Hepatic stellate cell (primary cell): ENCODE measurements around the gene SNX5.

Source experiments
- DNase-seq: peaks from one replicate; pipeline ENCODE4 v3.0.0; 2011; ENCODE audit warnings: low spot score

Gene SNX5

DNA sequence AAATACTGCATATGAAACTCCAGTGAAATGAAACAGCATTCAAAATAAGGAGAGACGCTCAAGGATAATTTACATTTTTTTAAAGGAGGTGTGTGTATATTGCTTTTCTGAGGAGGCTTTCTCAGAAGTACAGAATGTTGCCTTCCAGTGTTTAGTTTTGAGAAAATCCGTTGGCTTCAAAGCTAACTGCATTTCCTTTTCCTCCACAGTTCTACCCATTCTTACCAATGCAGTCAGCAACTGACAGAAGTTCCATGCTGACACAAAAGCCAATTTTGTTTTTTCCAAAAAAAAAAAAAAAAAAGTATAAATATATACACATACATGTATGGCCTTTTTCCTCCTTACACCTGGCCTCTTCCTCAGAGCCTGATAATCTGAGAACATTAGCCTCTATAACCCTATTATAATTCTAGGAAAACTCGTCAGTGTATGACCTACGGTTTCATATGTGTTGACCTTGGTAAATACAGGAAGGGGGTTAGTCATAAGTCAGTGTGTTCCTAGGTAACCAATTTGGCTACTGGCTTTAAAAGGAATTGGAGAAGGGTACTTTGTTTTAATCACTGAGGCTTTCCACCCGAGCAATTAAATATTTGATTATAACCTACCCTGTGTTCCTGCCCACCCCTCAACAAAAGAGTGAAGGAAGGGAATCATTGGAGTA lies 24.4 kb upstream of the SNX5 start:
- DNase-seq, result no peak

DNA sequence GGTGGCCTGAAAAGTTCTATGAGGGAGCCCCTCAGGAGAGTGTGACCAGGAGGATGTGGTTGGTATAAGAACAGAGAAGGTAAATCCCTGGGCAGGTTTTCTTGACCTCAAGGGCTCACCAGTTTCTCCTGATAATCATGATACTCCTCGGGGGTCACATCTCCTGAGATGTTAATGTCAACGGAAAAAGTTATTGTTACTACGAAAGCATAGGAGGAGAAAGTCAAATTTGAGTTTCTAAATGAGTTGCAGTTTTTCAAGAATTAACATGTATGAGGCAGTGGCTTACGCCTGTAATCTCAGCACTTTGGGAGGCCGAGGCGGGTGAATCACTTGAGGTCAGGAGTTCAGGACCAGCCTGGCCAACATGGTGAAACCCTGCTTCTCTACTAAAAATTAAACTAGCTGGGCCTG lies 23.6 kb upstream of the SNX5 start:
- DNase-seq, result no peak

DNA sequence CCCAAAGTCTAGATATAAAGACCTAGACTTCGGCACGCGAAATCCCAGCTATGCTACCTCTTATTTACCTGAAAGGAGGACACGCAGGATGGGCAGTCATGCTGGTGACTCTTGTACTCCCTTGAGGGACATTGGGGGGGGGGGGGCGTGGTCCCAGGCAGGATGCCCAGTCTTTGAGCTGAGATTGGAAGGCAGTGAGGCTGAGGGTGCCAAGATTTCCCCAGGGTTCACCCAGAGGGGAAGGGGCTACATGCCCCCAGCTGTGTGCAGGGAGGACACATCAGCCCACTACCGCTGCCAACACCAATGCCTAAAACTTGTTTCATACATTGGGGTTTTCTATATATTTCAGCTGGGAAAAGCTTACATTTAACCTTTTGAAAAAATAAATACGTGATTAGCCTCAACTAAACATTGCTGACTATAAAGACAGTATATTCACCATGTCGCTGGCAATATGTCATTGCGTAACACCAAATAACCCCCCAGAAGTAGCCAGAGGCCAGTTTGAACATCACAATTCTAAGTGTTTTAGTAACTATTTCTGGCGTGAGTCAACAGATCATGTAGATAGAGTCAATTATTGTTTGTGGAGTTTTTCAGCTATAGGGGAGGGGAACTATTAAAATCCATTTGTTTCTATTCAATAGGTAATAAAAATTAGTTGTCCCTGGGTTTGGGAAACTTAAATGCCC lies 21.8 kb upstream of the SNX5 start:
- DNase-seq, result no peak

DNA sequence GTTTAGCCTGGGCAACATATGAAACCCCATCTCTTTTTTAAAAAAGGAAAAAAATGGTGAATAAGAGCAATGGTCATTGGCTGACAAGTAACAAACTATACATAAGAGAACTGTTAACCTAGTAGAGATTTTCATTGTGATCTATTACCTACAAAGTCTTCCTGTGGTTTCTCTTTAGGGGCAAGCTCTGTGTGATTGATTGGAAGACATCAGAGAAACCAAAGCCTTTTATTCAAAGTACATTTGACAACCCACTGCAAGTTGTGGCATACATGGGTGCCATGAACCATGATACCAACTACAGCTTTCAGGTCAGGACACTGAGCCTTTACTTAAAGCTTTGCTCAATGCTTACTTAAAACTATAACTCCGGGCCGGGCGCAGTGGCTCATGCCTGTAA lies 19.4 kb upstream of the SNX5 start:
- no peak for DNase-seq

DNA sequence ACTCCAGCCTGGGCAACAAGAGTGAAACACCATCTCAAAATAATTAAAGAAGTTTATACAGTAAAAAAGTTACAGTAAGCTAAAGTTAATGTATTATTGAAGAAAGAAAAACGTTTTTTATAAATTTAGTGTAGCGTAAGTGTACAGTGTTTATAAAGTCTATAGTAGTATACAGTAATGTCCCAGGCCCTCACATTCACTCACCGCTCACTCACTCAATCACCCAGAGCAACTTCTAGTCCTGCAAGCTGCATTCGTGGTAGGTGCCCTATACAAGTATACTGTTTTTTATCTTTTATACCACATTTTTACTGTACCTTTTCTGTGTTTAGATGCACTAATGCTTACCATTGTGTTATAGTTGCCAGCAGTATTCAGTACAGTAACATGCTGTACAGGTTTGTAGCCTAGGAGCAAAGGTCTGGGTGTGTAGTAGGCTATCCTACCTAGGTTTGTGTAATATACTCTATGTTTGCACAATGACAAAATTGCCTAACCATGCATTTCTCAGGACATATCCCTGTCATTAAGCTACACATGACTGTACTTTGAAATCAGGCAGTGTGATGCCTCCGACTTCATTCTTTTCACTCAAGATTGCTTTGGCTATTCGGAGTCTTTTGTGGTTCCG lies 16.9 kb upstream of the SNX5 start:
- no peak for DNase-seq

DNA sequence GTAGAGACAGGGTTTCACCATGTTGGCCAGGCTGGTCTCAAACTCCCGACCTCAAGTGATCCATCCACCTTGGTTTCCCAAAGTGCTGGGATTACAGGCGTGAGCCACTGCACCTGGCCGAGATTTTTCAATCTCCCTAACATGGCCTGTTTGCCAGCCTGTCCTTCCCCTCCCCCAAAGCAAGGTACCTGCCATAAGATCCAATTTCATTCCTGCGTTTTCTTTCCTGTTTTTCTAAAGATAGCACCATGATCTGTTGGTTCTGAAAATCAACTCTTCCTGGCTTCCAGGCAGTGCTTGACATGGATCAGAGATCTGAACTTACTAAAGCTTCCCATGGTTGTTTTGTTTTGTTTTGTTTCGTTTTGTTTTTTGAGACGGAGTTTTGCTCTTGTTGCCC lies 7.7 kb upstream of the SNX5 start:
- no peak for DNase-seq

DNA sequence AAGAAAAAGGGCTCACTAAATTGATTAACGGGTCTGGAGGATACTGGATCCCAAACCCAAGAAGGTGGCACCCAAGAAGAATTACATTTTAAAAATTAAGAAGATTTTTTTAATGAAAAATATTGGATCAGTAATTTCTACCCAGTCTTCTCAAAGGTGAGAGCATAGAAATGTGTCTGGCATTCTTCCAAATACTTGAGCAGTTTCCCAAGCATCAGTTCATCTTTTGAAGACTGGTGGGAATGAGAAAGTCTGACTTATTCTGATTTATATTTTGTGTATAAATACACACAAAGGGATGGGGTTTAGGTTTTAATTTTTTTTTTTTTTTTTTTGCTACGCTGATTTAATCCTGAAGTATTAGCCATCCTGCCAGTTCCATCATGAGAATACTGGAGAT lies 3.5 kb upstream of the SNX5 start:
- DNase-seq, result no peak

DNA sequence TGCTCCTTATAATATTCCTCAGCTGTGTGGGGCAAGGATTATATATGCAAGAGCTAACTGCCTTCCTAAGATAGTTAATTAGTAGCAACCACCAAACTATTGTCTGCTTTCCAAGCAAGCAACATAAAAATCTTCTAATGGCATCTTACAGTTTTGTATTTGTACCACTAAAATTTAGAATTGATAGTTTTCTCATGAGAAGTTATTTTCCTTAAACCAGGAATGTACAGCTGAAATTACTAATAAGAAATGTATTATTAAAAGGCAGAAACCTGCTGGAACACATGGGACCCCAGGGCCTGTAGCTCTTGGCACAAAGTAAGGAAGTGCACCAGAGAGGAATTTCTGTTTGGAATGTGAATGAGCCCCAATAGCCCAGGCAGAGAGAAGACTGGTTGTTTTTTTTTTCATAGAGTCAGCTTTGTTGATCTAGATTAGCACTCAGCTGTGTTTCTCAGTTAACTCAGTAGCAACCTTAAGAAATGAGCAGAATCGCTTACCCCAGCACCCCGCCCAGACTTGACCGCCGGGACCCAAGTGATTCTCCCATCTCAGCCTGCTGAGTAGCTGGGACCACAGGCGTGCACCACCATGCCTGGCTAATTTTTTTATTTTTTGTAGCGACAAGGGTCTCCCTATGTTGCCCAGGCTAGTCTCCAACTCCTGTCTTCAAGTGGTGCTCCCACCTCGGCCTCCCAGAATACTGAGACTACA lies 2.9 kb upstream of the SNX5 start:
- peak; percentile 81 for DNase-seq

DNA sequence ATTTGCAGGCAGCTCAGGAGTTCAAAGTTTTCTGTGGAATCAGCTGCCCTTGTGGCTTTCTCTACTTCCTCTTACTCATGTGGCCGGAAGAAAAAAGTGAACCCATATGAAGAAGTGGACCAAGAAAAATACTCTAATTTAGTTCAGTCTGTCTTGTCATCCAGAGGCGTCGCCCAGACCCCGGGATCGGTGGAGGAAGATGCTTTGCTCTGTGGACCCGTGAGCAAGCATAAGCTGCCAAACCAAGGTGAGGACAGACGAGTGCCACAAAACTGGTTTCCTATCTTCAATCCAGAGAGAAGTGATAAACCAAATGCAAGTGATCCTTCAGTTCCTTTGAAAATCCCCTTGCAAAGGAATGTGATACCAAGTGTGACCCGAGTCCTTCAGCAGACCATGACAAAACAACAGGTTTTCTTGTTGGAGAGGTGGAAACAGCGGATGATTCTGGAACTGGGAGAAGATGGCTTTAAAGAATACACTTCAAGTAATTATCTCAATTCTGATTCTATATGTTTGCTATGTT lies 1.4 kb upstream of the SNX5 start:
- peak; percentile 54 for DNase-seq

DNA sequence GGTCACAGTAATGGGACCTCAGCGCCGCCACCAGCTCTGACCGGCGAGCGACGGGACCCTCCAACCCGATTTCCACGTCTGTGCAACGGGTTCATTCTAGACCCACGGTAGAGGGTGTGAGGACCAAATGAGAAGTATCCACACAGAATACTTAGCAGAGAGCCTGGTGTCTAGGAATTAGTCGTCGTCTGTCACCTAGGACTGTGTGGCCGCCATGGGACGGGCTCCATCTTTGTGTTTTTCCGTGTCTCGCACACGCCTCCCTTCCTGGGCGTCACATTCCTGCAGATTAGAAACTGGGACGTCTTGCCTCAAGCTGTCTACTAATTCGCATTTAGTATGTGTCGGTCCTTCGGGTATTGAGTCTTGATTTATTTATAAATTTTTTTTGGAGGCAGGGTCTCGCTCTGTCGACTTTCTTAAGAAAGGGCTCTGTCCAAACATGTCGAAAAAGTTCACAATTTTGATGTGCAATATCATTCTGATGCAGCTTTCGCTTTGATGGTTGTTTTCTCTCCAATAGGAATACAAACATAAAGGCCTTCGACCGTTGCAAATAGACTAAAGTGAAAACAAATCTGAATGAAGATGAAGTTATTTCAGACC lies 787 bp upstream of the SNX5 start:
- DNase-seq, result no peak

DNA sequence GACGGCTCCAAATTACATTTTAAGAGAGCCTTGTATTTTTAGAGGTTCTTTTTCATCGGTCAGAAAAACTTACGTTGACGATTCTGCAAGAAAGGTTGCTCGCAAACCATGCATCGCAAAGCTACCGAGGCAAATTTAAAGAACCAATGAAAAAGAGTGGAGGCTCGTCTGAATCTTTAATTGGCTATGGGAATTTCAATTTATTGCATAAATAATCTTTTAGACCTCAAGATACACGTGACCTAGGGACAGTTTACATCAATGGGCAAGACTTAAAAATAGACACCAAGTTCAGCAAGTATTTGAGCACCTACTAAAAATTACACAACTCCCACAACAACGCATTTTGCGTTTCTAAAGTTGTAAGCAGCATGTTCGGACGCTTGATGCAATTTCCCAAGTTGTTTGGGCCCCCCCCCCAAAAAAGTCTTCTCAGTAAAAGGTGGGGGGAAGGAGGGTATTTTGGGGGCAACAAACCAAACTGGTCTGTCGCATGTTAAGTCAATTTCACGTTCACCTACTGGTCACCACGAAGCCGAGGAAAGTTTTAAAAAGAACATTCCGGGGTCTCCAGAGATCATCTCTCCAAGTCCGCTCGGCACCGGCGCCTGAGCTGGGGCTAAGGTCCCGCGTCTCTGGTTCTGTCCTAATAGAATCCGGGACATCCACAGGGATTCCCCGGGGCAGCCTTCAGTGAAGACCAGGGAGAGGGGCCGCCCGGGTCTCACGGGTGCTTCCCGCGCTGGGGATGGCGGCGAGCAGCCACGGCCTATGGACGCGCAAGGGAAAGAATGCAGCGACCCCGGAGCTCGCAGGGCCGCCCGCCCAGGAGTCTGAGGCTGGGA lies 851 bp downstream of the SNX5 start:
- DNase-seq, result peak; percentile 43

DNA sequence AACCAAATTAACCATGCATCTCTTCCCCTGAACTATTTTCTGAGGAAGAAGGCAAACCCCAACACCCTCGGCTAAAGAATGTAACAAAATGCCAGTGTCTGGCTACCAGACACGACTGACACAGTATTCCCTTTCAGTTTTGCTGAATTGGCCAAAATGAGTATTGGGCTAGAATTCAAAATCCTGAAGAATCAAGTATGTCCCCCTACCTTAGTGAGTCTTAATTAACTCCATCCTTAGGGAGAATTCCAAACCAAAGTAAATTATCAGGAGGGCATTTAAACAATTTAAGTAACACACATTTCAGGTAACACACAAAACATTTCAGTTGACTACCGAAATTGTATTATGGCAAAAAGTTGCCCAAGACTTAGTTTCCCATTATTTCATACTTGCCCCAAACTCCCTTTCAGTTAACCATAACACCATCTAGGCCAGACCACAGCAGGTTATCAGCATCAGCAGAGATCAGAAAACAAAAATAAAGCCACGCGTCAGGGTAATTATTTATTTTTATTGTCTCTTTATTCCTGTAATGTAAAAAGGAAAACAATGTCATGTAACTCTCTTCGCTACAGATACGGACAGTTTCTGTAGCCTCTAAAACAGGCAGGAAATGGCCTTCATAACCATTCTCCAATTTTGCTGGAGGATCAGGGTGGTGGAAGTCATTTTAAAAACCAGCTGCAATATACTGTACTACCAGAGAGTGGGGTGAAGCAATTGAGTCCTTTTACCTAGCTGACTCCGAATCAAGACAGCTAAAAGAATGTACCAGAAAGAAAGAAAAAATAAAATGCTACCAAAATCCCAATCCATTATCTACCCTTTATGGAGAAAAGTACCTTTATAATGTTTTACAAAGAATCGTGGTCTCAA lies 1.9 kb downstream of the SNX5 start:
- peak; percentile 59 for DNase-seq

DNA sequence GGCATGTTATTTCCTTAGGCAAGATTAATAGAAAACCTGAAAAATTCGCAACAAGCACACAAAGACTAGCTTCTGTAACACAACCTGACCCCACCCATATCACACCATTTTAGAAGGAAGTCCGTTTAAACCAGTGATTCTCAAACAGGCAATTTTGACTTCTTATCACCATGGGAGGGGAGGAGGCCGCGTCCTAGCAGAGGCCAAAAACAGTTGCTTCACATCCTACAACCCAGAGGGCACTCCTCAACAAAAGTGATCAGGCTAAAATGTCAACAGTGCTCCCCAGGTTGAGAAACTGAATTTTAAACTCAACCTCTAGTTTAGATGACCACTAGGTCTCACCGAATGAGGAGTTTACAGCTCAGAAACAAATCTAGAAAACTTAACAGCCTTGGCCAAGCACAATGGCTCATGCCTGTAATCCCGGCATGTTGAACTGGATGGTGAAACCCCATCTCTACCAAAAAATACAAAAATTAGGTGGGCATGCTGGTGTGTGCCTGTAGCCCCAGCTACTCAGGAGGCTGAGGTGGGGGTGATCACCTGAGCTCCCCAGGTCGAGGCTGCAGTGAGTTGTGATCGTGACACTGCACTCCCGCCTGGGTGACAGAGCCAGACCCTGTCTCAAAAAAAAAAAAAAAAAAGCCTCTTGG lies 3.4 kb downstream of the SNX5 start:
- no peak for DNase-seq

DNA sequence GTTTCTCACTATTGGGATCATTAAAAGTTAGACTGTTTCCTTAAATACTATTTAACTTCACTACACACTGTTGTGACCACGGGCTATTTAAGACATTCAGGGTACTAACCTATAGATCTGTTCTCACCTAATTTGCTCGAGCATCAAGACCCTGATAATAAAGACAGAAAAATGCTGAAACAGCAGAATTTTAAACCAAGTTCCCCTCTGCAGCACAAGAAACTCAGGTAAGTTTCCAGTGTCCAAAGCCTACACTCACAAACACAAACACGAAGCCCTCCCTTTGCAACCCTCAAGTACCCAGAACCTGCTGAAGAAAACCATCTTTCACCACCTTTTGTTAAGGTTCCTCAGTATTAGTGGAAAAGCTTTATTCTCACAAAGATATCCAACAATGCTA lies 4.0 kb downstream of the SNX5 start:
- DNase-seq, result no peak

DNA sequence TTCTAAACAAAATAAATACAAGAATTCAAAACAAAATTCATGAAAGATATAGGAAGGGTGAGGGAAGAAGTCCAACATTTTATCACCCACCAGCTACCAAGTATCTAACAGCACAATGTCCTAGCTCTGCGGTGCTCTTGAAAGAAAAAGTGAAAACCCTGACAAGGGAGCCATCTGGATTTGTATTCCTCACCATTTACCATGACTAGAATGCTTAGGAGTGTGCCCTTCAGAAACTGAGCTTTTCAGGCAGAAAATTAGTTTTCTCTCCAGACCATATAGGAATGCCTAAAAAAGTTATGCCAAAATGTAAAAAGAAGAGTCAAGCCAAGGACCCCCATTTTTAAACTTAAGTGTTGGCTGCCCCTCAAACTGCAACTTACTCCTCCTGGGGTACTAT lies 4.5 kb downstream of the SNX5 start:
- DNase-seq, result no peak

DNA sequence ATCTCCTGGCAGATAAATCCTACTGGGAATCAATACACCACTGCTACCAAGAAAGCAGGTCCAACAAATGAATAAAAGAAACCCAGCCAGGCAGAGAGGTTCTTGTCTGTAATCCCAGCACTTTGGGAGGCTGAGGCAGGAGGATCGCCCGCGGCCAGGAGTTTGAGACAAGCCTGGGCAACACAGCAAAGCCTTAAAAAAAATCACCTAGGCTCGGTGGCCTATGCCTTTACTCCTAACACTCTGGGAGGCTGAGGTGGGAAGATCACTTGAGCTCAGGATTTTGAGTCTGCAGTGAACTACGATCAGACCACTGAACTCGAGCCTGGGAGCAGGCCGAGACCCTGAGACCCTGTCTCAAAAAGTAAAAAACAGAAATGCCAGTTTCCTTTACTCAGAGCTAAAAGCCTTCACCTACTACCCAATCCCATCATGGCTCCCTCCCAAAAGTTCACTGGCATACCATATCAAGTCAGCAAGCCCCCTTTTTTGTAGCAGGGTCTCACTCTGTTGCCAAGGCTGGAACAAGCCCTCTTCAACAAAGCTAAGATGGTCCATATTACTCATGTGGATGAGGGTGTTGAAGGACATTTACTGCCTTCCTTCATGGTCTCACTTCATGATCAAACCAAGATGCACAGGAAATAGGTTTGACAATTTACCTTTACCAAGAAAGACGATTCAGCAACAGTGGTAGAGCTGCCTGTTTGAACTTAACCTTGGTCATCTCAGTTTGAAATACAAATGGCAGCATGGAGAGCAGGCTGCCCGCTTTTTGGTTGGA lies 5.3 kb downstream of the SNX5 start:
- no peak for DNase-seq

DNA sequence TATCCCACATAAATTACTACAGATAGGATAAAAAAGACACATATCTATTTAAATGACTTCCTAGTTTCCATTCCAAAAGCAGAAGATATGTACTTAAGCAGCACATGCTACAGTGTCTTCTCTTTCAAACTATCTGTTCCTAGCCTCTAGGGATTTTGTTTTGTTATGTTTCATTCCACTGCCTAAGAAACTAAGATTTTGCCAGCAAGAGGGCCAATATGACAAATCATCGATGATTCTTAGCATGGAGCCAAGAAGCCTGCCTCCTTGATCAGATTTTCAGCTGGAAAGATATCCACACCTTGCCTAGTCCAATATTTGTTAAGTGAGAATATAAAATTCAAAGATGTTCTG lies 7.0 kb downstream of the SNX5 start:
- DNase-seq, result no peak

DNA sequence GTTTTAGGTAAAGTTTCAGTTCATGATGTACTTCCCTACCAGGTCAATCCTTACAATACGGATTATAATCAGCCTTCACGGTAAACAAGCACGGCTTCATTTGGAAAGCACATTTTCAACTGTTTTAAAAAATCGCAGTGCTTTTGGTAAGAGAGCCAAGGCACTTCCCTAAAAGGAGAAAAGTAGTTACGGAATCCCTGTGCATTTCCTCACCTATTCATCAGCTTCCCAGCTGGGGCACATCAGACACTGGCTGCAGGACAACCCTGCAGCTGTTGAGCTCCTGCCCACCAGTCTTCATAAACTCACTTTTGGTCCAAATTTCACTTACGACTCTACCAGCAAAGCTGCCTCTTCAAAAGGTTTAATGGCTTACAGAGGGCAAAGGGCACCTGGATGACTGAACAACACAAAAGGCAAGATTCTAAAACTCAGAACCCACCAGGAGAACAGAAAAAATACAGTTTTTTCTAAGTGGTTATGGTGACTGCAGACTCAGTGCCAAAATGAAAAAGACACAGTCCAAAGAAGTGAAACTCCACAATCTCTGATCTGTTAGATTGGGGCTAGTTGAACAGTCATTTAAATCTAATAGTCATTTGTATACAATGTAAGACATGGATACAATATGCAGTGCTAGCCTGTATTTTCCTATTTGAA lies 7.5 kb downstream of the SNX5 start:
- DNase-seq, result no peak
